Testis (tissue), 2 donors: Measurements from ENCODE around the gene LRRC45.

ENCODE experiments used
- CTCF ChIP-seq, 3 experiments: fragments of 450-650 bp in 2 of 3; fragments of 200-600 bp in 1 of 3; sonication (generic) in 1 of 3; IDR thresholded peaks; one replicate each; pipeline ENCODE4 v1.5.1; 2016 to 2019; ENCODE audit warnings: antibody characterized with exemption in 3 of 3, mild to moderate bottlenecking in 2 of 3, moderate library complexity in 1 of 3
- POLR2A ChIP-seq: fragments of 450-650 bp; IDR thresholded peaks from one replicate; pipeline ENCODE4 v1.6.1; 2017; ENCODE audit warnings: antibody characterized with exemption, mild to moderate bottlenecking, moderate library complexity

GRCh38 chr17:82058230-82058854 is 35.2 kb downstream of the LRRC45 start:
- TF ChIP-seq CTCF (IDR thresholded peaks at IDR 0.05) (no peak), POLR2A (no peak)
